Measurements from ENCODE around the gene ESAM.

- TF ChIP-seq CTCF (conservative IDR thresholded peaks at IDR 0.05 in 1 of 2, IDR thresholded peaks at IDR 0.05 in 1 of 2; ENCODE audit: extremely low read depth in 1 of 2, insufficient read depth in 1 of 2, low read depth in 1 of 2, low read length in 2 of 2) (no peak), EZH2 (IDR thresholded peaks at IDR 0.05; ENCODE audit: borderline replicate concordance, low read length) (no peak)
Measured at GRCh38 chr11:124719534-124719933, 42.6 kb downstream of the ESAM start.
